Neuronal stem cell (in vitro differentiated cells): Measurements from ENCODE around the gene OR5A2.
"Not testable (repeated sequence)": the region's sequence is repeated elsewhere in the genome, so short reads cannot be mapped to it uniquely, and the experiment has no call there.

Experiments used
- DNase-seq: peaks from one replicate; pipeline ENCODE4 v3.0.0-alpha.2; 2013; ENCODE audit warnings: low spot score
- H2AFZ ChIP-seq: one replicate; pipeline ENCODE4 v1.6.1; 2013; ENCODE audit warnings: mild to moderate bottlenecking, low read length, inconsistent platforms
- H2AK5ac ChIP-seq: 2 replicates; pipeline ENCODE4 v1.6.1; 2013; ENCODE audit warnings: low read depth, mild to moderate bottlenecking, inconsistent platforms, low read length, moderate library complexity, mixed read lengths
- H2BK120ac ChIP-seq: 2 replicates; pipeline ENCODE4 v1.6.1; 2013; ENCODE audit warnings: low read depth, mild to moderate bottlenecking, inconsistent platforms, low read length, moderate library complexity, mixed read lengths
- H2BK12ac ChIP-seq: one replicate; pipeline ENCODE4 v1.6.1; 2013; ENCODE audit warnings: low read length, inconsistent platforms
- H2BK15ac ChIP-seq: 2 replicates; pipeline ENCODE4 v1.6.1; 2013; ENCODE audit warnings: mild to moderate bottlenecking, low read length, inconsistent platforms, mixed read lengths
- H2BK5ac ChIP-seq: one replicate; pipeline ENCODE4 v1.6.1; 2013; ENCODE audit warnings: inconsistent platforms, mild to moderate bottlenecking, low read length, moderate library complexity
- H3K14ac ChIP-seq: one replicate; pipeline ENCODE4 v1.6.1; 2013; ENCODE audit warnings: low read length, inconsistent platforms
- H3K18ac ChIP-seq: 2 replicates; pipeline ENCODE4 v1.6.1; 2013; ENCODE audit warnings: low read length, inconsistent platforms
- H3K23ac ChIP-seq: 2 replicates; pipeline ENCODE4 v1.6.1; 2013; ENCODE audit warnings: low read depth, mild to moderate bottlenecking, mixed read lengths, low read length, inconsistent platforms; ENCODE audit not compliant: poor library complexity
- H3K27ac ChIP-seq: replicated peaks from 3 replicates; pipeline ENCODE4 v1.5.1; 2013; ENCODE audit warnings: low read length, inconsistent platforms
- H3K27me3 ChIP-seq, 3 experiments: 2 replicates each; pipeline ENCODE4 v1.6.1; 2013; ENCODE audit warnings: low read length in 3 of 3, mild to moderate bottlenecking in 2 of 3, inconsistent platforms in 1 of 3, low read depth in 1 of 3, mixed read lengths in 1 of 3, moderate library complexity in 1 of 3; ENCODE audit not compliant: control insufficient read depth in 3 of 3, insufficient read depth in 3 of 3
- H3K36me3 ChIP-seq, 2 donors: replicated peaks in 1 of 2; 2 replicates each; pipeline ENCODE4 v1.6.1; 2013; ENCODE audit warnings: low read length in 2 of 2; ENCODE audit not compliant: control insufficient read depth in 2 of 2, insufficient read depth in 2 of 2
- H3K4ac ChIP-seq: 2 replicates; pipeline ENCODE4 v1.6.1; 2013; ENCODE audit warnings: inconsistent platforms, mild to moderate bottlenecking, low read length, moderate library complexity
- H3K4me1 ChIP-seq, 2 donors: 1 replicate in 1 of 2; 2 replicates in 1 of 2; pipeline ENCODE4 v1.6.1; 2013; ENCODE audit warnings: low read length in 2 of 2, low read depth in 1 of 2; ENCODE audit not compliant: control insufficient read depth in 2 of 2, insufficient read depth in 1 of 2
- H3K4me2 ChIP-seq: one replicate; pipeline ENCODE4 v1.6.1; 2013; ENCODE audit warnings: mild to moderate bottlenecking, low read length, inconsistent platforms; ENCODE audit not compliant: insufficient read depth, poor library complexity, severe bottlenecking
- H3K4me3 ChIP-seq, 2 donors: 2 replicates each; pipeline ENCODE4 v1.5.1; 2013; ENCODE audit warnings: low read length in 2 of 2, mild to moderate bottlenecking in 2 of 2, inconsistent platforms in 1 of 2, moderate library complexity in 1 of 2
- H3K79me1 ChIP-seq: one replicate; pipeline ENCODE4 v1.6.1; 2013; ENCODE audit warnings: low read depth, mild to moderate bottlenecking, inconsistent platforms, low read length, moderate library complexity
- H3K9ac ChIP-seq: one replicate; pipeline ENCODE4 v1.6.1; 2013; ENCODE audit warnings: mild to moderate bottlenecking, low read depth, low read length, inconsistent platforms; ENCODE audit not compliant: poor library complexity
- H3K9me3 ChIP-seq, 2 donors: replicated peaks in 1 of 2; 2 replicates each; pipeline versions ENCODE3 to v1.6.1; 2013; ENCODE audit warnings: low read length in 2 of 2, mild to moderate bottlenecking in 2 of 2, inconsistent platforms in 1 of 2, low read depth in 1 of 2, mixed read lengths in 1 of 2, moderate library complexity in 1 of 2; ENCODE audit not compliant: control insufficient read depth in 2 of 2, insufficient read depth in 1 of 2
- H4K8ac ChIP-seq: one replicate; pipeline ENCODE4 v1.6.1; 2013; ENCODE audit warnings: low read depth, mild to moderate bottlenecking, inconsistent platforms, low read length, moderate library complexity
- H4K91ac ChIP-seq: one replicate; pipeline ENCODE4 v1.6.1; 2013; ENCODE audit warnings: low read length, low read depth, mild to moderate bottlenecking, inconsistent platforms; ENCODE audit not compliant: poor library complexity
- WGBS, 2 donors: extraction: QIAGEN DNeasy Blood & Tissue Kit; methylation state at CpG; one replicate each; pipeline ENCODE4 v1.1.7; 2013; ENCODE audit warnings: missing lambda C conversion rate in 2 of 2, mixed read lengths in 1 of 2; ENCODE audit not compliant: insufficient read length in 2 of 2, insufficient replicate concordance in 1 of 2; ENCODE audit errors: extremely low coverage in 2 of 2; 5-methylcytosine and 5-hydroxymethylcytosine counted together

Gene OR5A2

GRCh38 chr11:59372324-59372723, 53.9 kb downstream of the OR5A2 start:
- H3K4ac ChIP-seq, H3K36me3 ChIP-seq, DNase-seq, H2BK15ac ChIP-seq, H3K27me3 ChIP-seq, H4K91ac ChIP-seq, H3K79me1 ChIP-seq, H3K23ac ChIP-seq, H2AFZ ChIP-seq, H4K8ac ChIP-seq, H2BK12ac ChIP-seq, H3K9me3 ChIP-seq, H3K9ac ChIP-seq, H2BK5ac ChIP-seq, H3K14ac ChIP-seq, H3K4me1 ChIP-seq, H2AK5ac ChIP-seq, H3K4me3 ChIP-seq, H3K27ac ChIP-seq, H3K4me2 ChIP-seq, H2BK120ac ChIP-seq, H3K18ac ChIP-seq: not testable (repeated sequence)
- WGBS, 2 donors = no CpG with 5 or more reads among the region's 3 CpGs

- Histone ChIP-seq H3K14ac (no peak overlapping the region), H3K4me2 (no peak overlapping the region), H3K27me3 (no peaks in the 10 kb centered on the region), H2AFZ (no peak overlapping the region), H4K8ac (no peak overlapping the region), H2BK15ac (no peak overlapping the region), H3K9ac (no peak overlapping the region), H3K4me3 (no peak overlapping the region), H3K18ac (no peak overlapping the region), H3K36me3 (no peaks in the 10 kb centered on the region), H3K23ac (no peak overlapping the region), H2BK12ac (no peak overlapping the region), H3K27ac (no peak overlapping the region), H2AK5ac (no peak overlapping the region), H4K91ac (no peak overlapping the region), H3K9me3 (peaks cover 0 to 3% of the 10 kb centered on the region in 2 donors), H2BK120ac (no peak overlapping the region), H3K4me1 (no peaks in the 10 kb centered on the region), H3K79me1 (no peaks in the 10 kb centered on the region), H3K4ac (no peak overlapping the region), H2BK5ac (no peak overlapping the region)
- no peak for DNase-seq
- no CpG with 5 or more reads among the region's 8 CpGs for WGBS, 2 donors
Measured at GRCh38 chr11:59368238-59369022, 57.8 kb downstream of the OR5A2 start.
